Motor neuron (in vitro differentiated cells): ENCODE results near the gene FAP. TPM values are rescaled to one million over a fixed set of nuclear protein-coding genes. Genes with fewer than 3 reads are reported as not detected.

Experiments
- ATAC-seq, 8 experiments: fragments of 200-7000 bp; cut with Tn5 transposase; replicated peaks in 6 of 8; 2 replicates each; pipeline ENCODE4 v1.8.0; 2021; ENCODE audit warnings: mild to moderate bottlenecking in 8 of 8, moderate library complexity in 8 of 8
- H3K27ac ChIP-seq, 2 donors: fragments of 250-450 bp; sonication (Bioruptor Pico); 2 replicates each; pipeline ENCODE4 v1.9.0; 2021; ENCODE audit warnings: antibody characterized with exemption in 2 of 2, mild to moderate bottlenecking in 2 of 2, moderate library complexity in 1 of 2
- H3K4me1 ChIP-seq, 2 donors: fragments of 250-450 bp; sonication (Bioruptor Pico); replicated peaks in 1 of 2; 2 replicates each; pipeline ENCODE4 v1.6.1; 2021; ENCODE audit warnings: antibody characterized with exemption in 2 of 2, mild to moderate bottlenecking in 2 of 2, moderate library complexity in 1 of 2
- H3K4me3 ChIP-seq, 5 donors: fragments of 250-450 bp; sonication (Bioruptor Pico); 2 replicates each; pipeline ENCODE4 v1.9.0; 2021; ENCODE audit warnings: antibody characterized with exemption in 5 of 5, mild to moderate bottlenecking in 5 of 5, moderate library complexity in 4 of 5
- WGBS, 10 experiments: fragments of 450-650 bp; shearing (Covaris generic); methylation state at CpG; one replicate each; pipeline ENCODE4 v1.0.0; 2022; 5-methylcytosine and 5-hydroxymethylcytosine counted together
- in situ Hi-C, 9 experiments: fragments of 400-800 bp; cut with MboI; loops; one replicate each; pipeline ENCODE4 v1.15.0; 2021; ENCODE audit warnings: low sequenced_read_pairs in 9 of 9, low pct_unique_long_range_greater_than_20kb in 2 of 9; ENCODE audit not compliant: unreplicated experiment in 9 of 9
- total RNA-seq, 8 experiments: library from RNA; unstranded; fragments of 300-600 nt; gene quantifications; 2 replicates each; pipeline versions ENCODE4 v1.2.3 to v1.2.4, GENCODE V29; 2022

Gene FAP
- total RNA-seq, 8 experiments from 2014 or later, result 0.11 to 274 (median 12.7) TPM; not detected in 1

- 78 to 86% (median 82%) methylated on average over 1 of the region's 1 CpG; no CpG with 5 or more reads in 7 of the 10 experiments for WGBS, 10 experiments
- no peak overlapping the region for H3K4me3 ChIP-seq
- no peak overlapping the region for H3K27ac ChIP-seq
- H3K4me1 ChIP-seq, result no peaks in the 10 kb centered on the region
- ATAC-seq, result no peak
- in situ Hi-C loops, result no loop called here
Measured at GRCh38 chr2:162199913-162200312, 43.3 kb downstream of the FAP start.

GRCh38 chr2:162198239-162198638 is 45.0 kb downstream of the FAP start:
- no peak for ATAC-seq
- Histone ChIP-seq H3K4me1 (no peaks in the 10 kb centered on the region), H3K27ac (no peak overlapping the region), H3K4me3 (no peak overlapping the region)
- in situ Hi-C loops, result no loop called here
- 86 to 100% (median 95%) methylated on average over 1 to 9 of the region's 9 CpGs; no CpG with 5 or more reads in 2 of the 10 experiments for WGBS, 10 experiments

- in situ Hi-C loops, result no loop called here
- no peak overlapping the region for H3K4me3 ChIP-seq
- ATAC-seq, result peak in 4 of 8 experiments; percentile 56 to 82 (median 72)
- H3K4me1 ChIP-seq, result no peaks in the 10 kb centered on the region
- WGBS, 10 experiments, result 38 to 100% (median 86%) methylated on average over 1 to 2 of the region's 2 CpGs; no CpG with 5 or more reads in 2 of the 10 experiments
- no peak overlapping the region for H3K27ac ChIP-seq
Measured at GRCh38 chr2:162197069-162197825, 46.0 kb downstream of the FAP start.

GRCh38 chr2:162196638-162197037 is 46.6 kb downstream of the FAP start:
- 11 to 92% (median 84%) methylated on average over 3 to 7 of the region's 7 CpGs; no CpG with 5 or more reads in 1 of the 10 experiments for WGBS, 10 experiments
- ATAC-seq, result peak in 3 of 8 experiments; percentile 70 to 82 (median 77)
- H3K27ac ChIP-seq, result no peak overlapping the region
- H3K4me3 ChIP-seq, result no peak overlapping the region
- in situ Hi-C loops, result no loop called here
- no peaks in the 10 kb centered on the region for H3K4me1 ChIP-seq

GRCh38 chr2:162188451-162188850 is 54.8 kb downstream of the FAP start:
- Histone ChIP-seq H3K4me1 (no peaks in the 10 kb centered on the region), H3K4me3 (no peak overlapping the region), H3K27ac (no peak overlapping the region)
- ATAC-seq, result peak in 1 of 8 experiments; percentile 23
- 18 to 100% (median 88%) methylated on average over 1 to 3 of the region's 3 CpGs; no CpG with 5 or more reads in 2 of the 10 experiments for WGBS, 10 experiments
- in situ Hi-C loops, result no loop called here

GRCh38 chr2:162185541-162186232 is 57.6 kb downstream of the FAP start:
- in situ Hi-C loops, result no loop called here
- no peaks in the 10 kb centered on the region for H3K4me1 ChIP-seq
- WGBS, 10 experiments, result 50 to 100% (median 93%) methylated on average over 1 to 5 of the region's 5 CpGs
- no peak overlapping the region for H3K27ac ChIP-seq
- ATAC-seq, result no peak
- no peak overlapping the region for H3K4me3 ChIP-seq

GRCh38 chr2:162184821-162185450 is 58.3 kb downstream of the FAP start:
- no peaks in the 10 kb centered on the region for H3K4me1 ChIP-seq
- H3K27ac ChIP-seq, result no peak overlapping the region
- 29 to 100% (median 80%) methylated on average over 1 to 2 of the region's 2 CpGs; no CpG with 5 or more reads in 3 of the 10 experiments for WGBS, 10 experiments
- ATAC-seq, result no peak
- no peak overlapping the region for H3K4me3 ChIP-seq
- in situ Hi-C loops, result no loop called here

- H3K27ac ChIP-seq, result no peak overlapping the region
Measured at GRCh38 chr2:162184359-162184758, 58.9 kb downstream of the FAP start.

GRCh38 chr2:162182395-162182794 is 60.9 kb downstream of the FAP start:
- Histone ChIP-seq H3K4me1 (no peaks in the 10 kb centered on the region), H3K27ac (no peak overlapping the region), H3K4me3 (no peak overlapping the region)
- ATAC-seq, result no peak
- in situ Hi-C loops, result no loop called here
- 0 to 95% (median 42%) methylated on average over 1 to 2 of the region's 2 CpGs; no CpG with 5 or more reads in 3 of the 10 experiments for WGBS, 10 experiments

More at GRCh38 chr2:162184359-162184758, 58.9 kb downstream of the FAP start:
- no peaks in the 10 kb centered on the region for H3K4me1 ChIP-seq
- WGBS, 10 experiments, result 31 to 95% (median 89%) methylated on average over 1 to 6 of the region's 6 CpGs; no CpG with 5 or more reads in 1 of the 10 experiments
- no peak overlapping the region for H3K4me3 ChIP-seq
- ATAC-seq, result peak in 2 of 8 experiments; percentile 50 to 52
- in situ Hi-C loops, result no loop called here

GRCh38 chr2:162177301-162177700 is 65.9 kb downstream of the FAP start:
- in situ Hi-C loops, result no loop called here
- 70 to 83% (median 73%) methylated on average over 3 to 4 of the region's 4 CpGs; no CpG with 5 or more reads in 2 of the 10 experiments for WGBS, 10 experiments
- Histone ChIP-seq H3K4me3 (no peak overlapping the region), H3K4me1 (no peaks in the 10 kb centered on the region), H3K27ac (no peak overlapping the region)
- ATAC-seq, result no peak

- 11 to 92% (median 68%) methylated on average over 1 to 3 of the region's 3 CpGs; no CpG with 5 or more reads in 2 of the 10 experiments for WGBS, 10 experiments
- no peak overlapping the region for H3K27ac ChIP-seq
- in situ Hi-C loops, result no loop called here
- no peaks in the 10 kb centered on the region for H3K4me1 ChIP-seq
- ATAC-seq, result no peak
- H3K4me3 ChIP-seq, result no peak overlapping the region
Measured at GRCh38 chr2:162175714-162176113, 67.5 kb downstream of the FAP start.

- in situ Hi-C loops, result loop anchor here in 2 of 9 experiments (25.0 kb wide), 1 partner anchor 113 kb away; no protein-coding TSS in a partner anchor
- Histone ChIP-seq H3K27ac (no peak overlapping the region), H3K4me3 (no peak overlapping the region), H3K4me1 (no peaks in the 10 kb centered on the region)
- WGBS, 10 experiments, result 50 to 100% (median 94%) methylated on average over 2 to 5 of the region's 5 CpGs
- peak in 1 of 8 experiments; percentile 20 for ATAC-seq
Measured at GRCh38 chr2:162174746-162175145, 68.5 kb downstream of the FAP start.
